IMR-90 (cell line): ENCODE data around the gene STRIP1. TPM values are rescaled to one million over a fixed set of nuclear protein-coding genes. Genes with fewer than 3 reads are reported as not detected.

Experiments used
- ATAC-seq: fragments of 200-7000 bp; cut with Tn5 transposase; 2 replicates; pipeline ENCODE4 v1.9.1; 2020; ENCODE audit warnings: low read depth, mild to moderate bottlenecking, moderate library complexity
- BruUV-seq: library from RNA; stranded (reverse); fragments of 400-500 nt; replicated peaks from 2 replicates; lab custom pipeline; 2021; lab: Mats Ljungman, UMichigan
- CTCF ChIA-PET: fragments of 300-600 bp; formaldehyde crosslinking; extraction: SDS; loops from one replicate; lab custom pipeline; 2021; ENCODE audit warnings: antibody characterized with exemption; lab: Yijun Ruan, JAX
- POLR2A ChIA-PET: fragments of 300-600 bp; sonication (Branson Sonifier 250); formaldehyde crosslinking; loops from one replicate; lab custom pipeline; 2022; ENCODE audit warnings: antibody characterized with exemption; ENCODE audit not compliant: unreplicated experiment; lab: Charles Lee
- DNase-seq: peaks from one replicate; pipeline ENCODE4 v3.0.0; 2013
- H2AFZ ChIP-seq: replicated peaks from 2 replicates; pipeline ENCODE3; 2013; ENCODE audit warnings: low read length, mild to moderate bottlenecking; ENCODE audit not compliant: poor library complexity
- H2AK5ac ChIP-seq: 2 replicates; pipeline ENCODE4 v1.6.1; 2013; ENCODE audit warnings: low read depth, low read length, inconsistent platforms
- H2AK9ac ChIP-seq: replicated peaks from 2 replicates; pipeline ENCODE3; 2013; ENCODE audit warnings: mild to moderate bottlenecking, low read depth, low read length, moderate library complexity; ENCODE audit not compliant: poor library complexity
- H2BK120ac ChIP-seq: 2 replicates; pipeline ENCODE4 v1.6.1; 2013; ENCODE audit warnings: low read depth, low read length, inconsistent platforms
- H2BK15ac ChIP-seq: 3 replicates; pipeline ENCODE4 v1.6.1; 2013; ENCODE audit warnings: low read depth, low read length, inconsistent platforms
- H2BK20ac ChIP-seq: 2 replicates; pipeline ENCODE4 v1.6.1; 2013; ENCODE audit warnings: low read depth, mild to moderate bottlenecking, inconsistent platforms, low read length, moderate library complexity
- H2BK5ac ChIP-seq: 2 replicates; pipeline ENCODE4 v1.6.1; 2013; ENCODE audit warnings: mild to moderate bottlenecking, low read depth, low read length, inconsistent platforms; ENCODE audit not compliant: poor library complexity, severe bottlenecking
- H3K14ac ChIP-seq: replicated peaks from 2 replicates; pipeline ENCODE4 v1.6.1; 2013; ENCODE audit warnings: low read depth, low read length, inconsistent platforms
- H3K18ac ChIP-seq: 2 replicates; pipeline ENCODE4 v1.6.1; 2013; ENCODE audit warnings: low read depth, low read length, control low read depth
- H3K23ac ChIP-seq: 2 replicates; pipeline ENCODE4 v1.6.1; 2013; ENCODE audit warnings: low read depth, low read length, inconsistent platforms
- H3K27ac ChIP-seq: 2 replicates; pipeline ENCODE4 v1.5.1; 2013; ENCODE audit warnings: mild to moderate bottlenecking, control low read depth, low read length; ENCODE audit not compliant: insufficient read depth
- H3K27me3 ChIP-seq: 2 replicates; pipeline ENCODE4 v1.6.1; 2013; ENCODE audit warnings: low read length; ENCODE audit not compliant: control insufficient read depth, insufficient read depth
- H3K36me3 ChIP-seq: 2 replicates; pipeline ENCODE4 v1.6.1; 2013; ENCODE audit warnings: low read length, mixed read lengths; ENCODE audit not compliant: control insufficient read depth, insufficient read depth
- H3K4ac ChIP-seq: 2 replicates; pipeline ENCODE4 v1.6.1; 2013; ENCODE audit warnings: low read depth, low read length, inconsistent platforms
- H3K4me1 ChIP-seq: 2 replicates; pipeline ENCODE4 v1.6.1; 2013; ENCODE audit warnings: low read length, mixed read lengths; ENCODE audit not compliant: control insufficient read depth, insufficient read depth
- H3K4me2 ChIP-seq: 2 replicates; pipeline ENCODE4 v1.6.1; 2013; ENCODE audit warnings: low read depth, mild to moderate bottlenecking, control low read depth, low read length, moderate library complexity
- H3K4me3 ChIP-seq: 2 replicates; pipeline ENCODE4 v1.5.1; 2013; ENCODE audit warnings: low read depth, mild to moderate bottlenecking, control low read depth, low read length, moderate library complexity; ENCODE audit not compliant: insufficient read depth
- H3K56ac ChIP-seq: 2 replicates; pipeline ENCODE4 v1.6.1; 2013; ENCODE audit warnings: low read length, inconsistent platforms; ENCODE audit not compliant: insufficient read depth; ENCODE audit errors: extremely low read depth
- H3K79me1 ChIP-seq, 2 experiments: 2 replicates each; pipeline ENCODE4 v1.6.1; 2013; ENCODE audit warnings: low read length in 2 of 2, inconsistent platforms in 1 of 2, low read depth in 1 of 2
- H3K9ac ChIP-seq: 2 replicates; pipeline ENCODE4 v1.6.1; 2013; ENCODE audit warnings: low read depth, low read length, control low read depth
- H3K9me1 ChIP-seq: 2 replicates; pipeline ENCODE4 v1.6.1; 2013; ENCODE audit warnings: low read length, inconsistent platforms; ENCODE audit not compliant: insufficient read depth
- H3K9me3 ChIP-seq: 2 replicates; pipeline ENCODE4 v1.6.1; 2013; ENCODE audit warnings: low read length; ENCODE audit not compliant: control insufficient read depth, insufficient read depth
- H4K20me1 ChIP-seq: 2 replicates; pipeline ENCODE4 v1.6.1; 2013; ENCODE audit warnings: low read length, inconsistent platforms; ENCODE audit not compliant: insufficient read depth
- H4K5ac ChIP-seq: 2 replicates; pipeline ENCODE4 v1.6.1; 2013; ENCODE audit warnings: mild to moderate bottlenecking, low read depth, low read length, control low read depth
- H4K8ac ChIP-seq, 2 experiments: 2 replicates each; pipeline ENCODE4 v1.6.1; 2013; ENCODE audit warnings: low read depth in 2 of 2, low read length in 2 of 2, control low read depth in 1 of 2, inconsistent platforms in 1 of 2
- H4K91ac ChIP-seq: 2 replicates; pipeline ENCODE4 v1.6.1; 2013; ENCODE audit warnings: low read depth, low read length, inconsistent platforms; ENCODE audit not compliant: insufficient read depth
- BHLHE40 ChIP-seq: fragments of 150-350 bp; IDR thresholded peaks from 2 replicates; pipeline ENCODE4 v1.6.1; 2016; ENCODE audit warnings: mild to moderate bottlenecking, low read depth, low read length
- CEBPB ChIP-seq: IDR thresholded peaks from 2 replicates; pipeline ENCODE4 v1.6.1; 2012; ENCODE audit warnings: low read depth, low read length, improper control_type of control experiment
- CHD1 ChIP-seq: IDR thresholded peaks from 2 replicates; pipeline ENCODE4 v1.6.1; 2012; ENCODE audit warnings: low read depth, low read length, improper control_type of control experiment
- CTCF ChIP-seq: conservative IDR thresholded peaks from 2 replicates; pipeline ENCODE4 v1.5.1; 2012; ENCODE audit warnings: mild to moderate bottlenecking, low read depth, low read length, improper control_type of control experiment
- ELK1 ChIP-seq: fragments of 150-350 bp; IDR thresholded peaks from 2 replicates; pipeline ENCODE4 v1.6.1; 2016; ENCODE audit warnings: low read depth, mild to moderate bottlenecking, low read length, moderate library complexity, borderline replicate concordance
- FOS ChIP-seq: fragments of 150-350 bp; IDR thresholded peaks from 2 replicates; pipeline ENCODE4 v1.6.1; 2016; ENCODE audit warnings: low read depth, low read length
- MAFK ChIP-seq: IDR thresholded peaks from 2 replicates; pipeline ENCODE4 v1.6.1; 2012; ENCODE audit warnings: low read depth, low read length, improper control_type of control experiment
- MAZ ChIP-seq: IDR thresholded peaks from 2 replicates; pipeline ENCODE4 v1.6.1; 2012; ENCODE audit warnings: low read depth, mild to moderate bottlenecking, low read length, improper control_type of control experiment, moderate library complexity, borderline replicate concordance
- MXI1 ChIP-seq: IDR thresholded peaks from 2 replicates; pipeline ENCODE4 v1.6.1; 2012; ENCODE audit warnings: low read depth, mild to moderate bottlenecking, low read length, moderate library complexity, borderline replicate concordance
- POLR2A ChIP-seq: IDR thresholded peaks from 2 replicates; pipeline ENCODE4 v1.6.1; 2012; ENCODE audit warnings: mild to moderate bottlenecking, low read depth, low read length
- RAD21 ChIP-seq: IDR thresholded peaks from 2 replicates; pipeline ENCODE4 v1.6.1; 2012; ENCODE audit warnings: low read length, improper control_type of control experiment
- RCOR1 ChIP-seq: IDR thresholded peaks from 2 replicates; pipeline ENCODE4 v1.6.1; 2012; ENCODE audit warnings: mild to moderate bottlenecking, low read length, improper control_type of control experiment; ENCODE audit not compliant: insufficient replicate concordance
- SMC3 ChIP-seq: fragments of 150-350 bp; IDR thresholded peaks from 2 replicates; pipeline ENCODE4 v1.6.1; 2016; ENCODE audit warnings: low read depth, mild to moderate bottlenecking, antibody characterized with exemption, low read length, moderate library complexity
- WGBS, 2 experiments: methylation state at CpG; one replicate each; pipeline versions ENCODE4 v1.1.5 to v1.1.7; 2013; ENCODE audit warnings: missing lambda C conversion rate in 2 of 2; ENCODE audit not compliant: insufficient read length in 1 of 2; ENCODE audit errors: extremely low coverage in 2 of 2; 5-methylcytosine and 5-hydroxymethylcytosine counted together
- dilution Hi-C: fragments of 300-500 bp; cut with HindIII; formaldehyde crosslinking; loops from one replicate; pipeline ENCODE4 v1.14.3; 2018; ENCODE audit warnings: low sequenced_read_pairs; ENCODE audit not compliant: unreplicated experiment
- in situ Hi-C: fragments of 300-500 bp; cut with MboI; formaldehyde crosslinking; loops from 3 replicates; pipeline ENCODE4 v1.14.3; 2019; ENCODE audit warnings: low sequenced_read_pairs, inconsistent platforms, mixed read lengths
- intact Hi-C: fragments of 100-400 bp; cut with micrococcal nuclease; formaldehyde crosslinking; loops from 2 replicates; pipeline ENCODE4 v1.10.0; 2022
- polyA plus RNA-seq, 3 experiments: library from polyadenylated mRNA; depleted of rRNA; stranded (reverse); fragments of >200 nt; gene quantifications; 2 replicates each; pipeline ENCODE4 v1.2.3, GENCODE V29; 2012; ENCODE audit warnings: low replicate concordance in 1 of 3
- total RNA-seq: library from RNA; depleted of rRNA; stranded (reverse); fragments of >200 nt; gene quantifications from 2 replicates; pipeline ENCODE4 v1.2.3, GENCODE V29; 2012

Gene STRIP1
- total and polyA plus RNA-seq, 2 of the 4 experiments (the other 2 are of a cell fraction) = 30.4 to 33.5 TPM

DNA sequence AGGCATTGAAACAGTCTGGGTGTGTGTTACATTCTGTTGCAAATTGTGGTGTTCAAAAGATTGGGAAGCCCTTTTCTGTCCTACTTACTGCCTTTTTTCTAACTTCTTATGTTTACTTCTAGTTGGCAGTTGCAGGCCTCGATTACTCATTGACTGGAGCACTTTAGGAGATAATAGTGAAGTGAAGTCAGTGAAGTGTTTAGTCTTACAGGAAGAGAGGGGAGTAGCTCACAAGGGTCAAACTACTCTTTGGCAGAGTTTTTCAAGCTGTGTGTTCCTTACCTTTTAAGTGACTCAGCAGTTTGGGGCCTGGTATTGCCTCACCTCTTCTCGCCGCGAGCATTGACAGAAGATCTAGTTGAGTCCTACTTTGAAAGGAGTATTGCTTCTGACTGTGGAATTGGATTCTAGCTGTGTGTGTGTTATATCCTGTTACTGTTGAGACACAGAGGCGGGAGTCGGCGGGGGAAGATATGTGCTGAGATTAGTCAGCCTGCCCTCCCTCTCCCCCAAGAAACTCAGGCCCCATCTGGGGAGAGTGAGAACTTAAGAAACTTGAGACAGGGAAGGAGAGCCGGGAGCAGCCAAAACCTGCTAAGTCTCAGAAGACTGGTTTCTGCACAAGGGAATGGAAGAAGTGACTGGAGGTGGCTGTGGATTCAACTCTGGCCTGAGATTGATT lies 30.5 kb upstream of the STRIP1 start (continued):
- TF ChIP-seq CHD1 (no peak), RCOR1 (peak; percentile 24), RAD21 (no peak)

DNA sequence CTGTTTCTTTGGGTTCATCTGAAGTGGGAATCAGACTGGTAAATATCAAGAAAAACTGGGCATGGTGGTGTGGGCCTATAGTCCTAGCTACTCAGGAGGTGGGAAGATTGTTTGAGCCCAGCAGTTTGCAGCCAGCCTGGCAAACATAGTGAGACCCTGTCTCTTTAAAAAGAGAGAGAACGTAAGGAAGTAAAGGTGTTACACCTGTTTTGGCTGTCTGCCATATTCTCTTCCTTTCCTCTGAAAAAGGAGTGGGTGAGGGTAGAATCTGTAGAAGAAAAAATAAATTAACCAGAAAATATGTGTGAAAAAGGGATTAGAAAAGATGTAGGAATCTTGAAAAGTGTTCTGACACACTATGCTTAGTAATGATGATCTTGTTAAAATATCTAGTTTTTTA lies 29.8 kb upstream of the STRIP1 start:
- H3K9me3 ChIP-seq = no peaks in the 10 kb centered on the region
- no peak for DNase-seq
- H3K9ac ChIP-seq = peak overlapping the region; percentile 24
- H3K14ac ChIP-seq = peak overlapping the region; percentile 66
- H4K91ac ChIP-seq = peak overlapping the region; percentile 69
- H2BK5ac ChIP-seq = peak overlapping the region; percentile 89
- peaks cover 16% of the 10 kb centered on the region for H3K9me1 ChIP-seq
- dilution Hi-C loops (no loop called here), in situ Hi-C loops (no loop called here), intact Hi-C loops (loop anchor here (2.0 to 5.0 kb wide), 2 partner anchors 222 to 457 kb away; partner anchors contain the start of gene GNAI3)
- peaks cover 18 to 56% of the 10 kb centered on the region in 2 experiments for H3K79me1 ChIP-seq
- peak overlapping the region; percentile 52; the same call in 1 of the 2 replicates for H3K23ac ChIP-seq
- H2BK120ac ChIP-seq = peak overlapping the region; percentile 69
- peak overlapping the region; percentile 29; the same call in 1 of the 2 replicates for H3K4me3 ChIP-seq
- peak overlapping the region; percentile 76 for H3K4ac ChIP-seq
- H2BK20ac ChIP-seq = peak overlapping the region; percentile 65; the same call in 1 of the 2 replicates
- peaks cover 4% of the 10 kb centered on the region for H3K36me3 ChIP-seq
- POLR2A ChIA-PET = interaction anchor here (0.5 kb wide), 1 partner anchor 630 kb away, joined by 3 read pairs; no protein-coding TSS in a partner anchor
- CTCF ChIA-PET = no interaction called here
- ATAC-seq = no peak
- TSS peak; percentile 23 for BruUV-seq
- H2AK9ac ChIP-seq = no peak overlapping the region
- H4K8ac ChIP-seq = peak overlapping the region; percentile 4 to 50; a peak in 2 of 4 replicates
- H2AK5ac ChIP-seq = peak overlapping the region; percentile 75; the same call in 1 of the 2 replicates
- peaks cover 17% of the 10 kb centered on the region for H3K4me1 ChIP-seq
- peak overlapping the region; percentile 86 for H3K4me2 ChIP-seq
- H2BK15ac ChIP-seq = peak overlapping the region; percentile 17; the same call in 1 of the 3 replicates
- peaks cover 38% of the 10 kb centered on the region for H4K20me1 ChIP-seq
- peak overlapping the region; percentile 67; the same call in 1 of the 2 replicates for H3K56ac ChIP-seq
- no peak overlapping the region for H2AFZ ChIP-seq
- H3K18ac ChIP-seq = peak overlapping the region; percentile 54; the same call in 1 of the 2 replicates
- WGBS, 2 experiments = no CpG with 5 or more reads among the region's 1 CpG
- no peaks in the 10 kb centered on the region for H3K27me3 ChIP-seq
- H3K27ac ChIP-seq = peak overlapping the region; percentile 50
- H4K5ac ChIP-seq = peak overlapping the region; percentile 21; the same call in 1 of the 2 replicates
- TF ChIP-seq MAZ = no peak
- TF ChIP-seq CEBPB = no peak
- no peak for TF ChIP-seq CTCF
- TF ChIP-seq SMC3 = no peak
- TF ChIP-seq POLR2A = no peak
- TF ChIP-seq BHLHE40 = no peak
- no peak for TF ChIP-seq MAFK
- TF ChIP-seq MXI1 = no peak
- TF ChIP-seq FOS = no peak
- no peak for TF ChIP-seq ELK1
- no peak for TF ChIP-seq RAD21
- TF ChIP-seq CHD1 = no peak
- TF ChIP-seq RCOR1 = no peak
